GM04504 (cell line): ENCODE measurements around the gene CSF3.

ENCODE experiments used
- DNase-seq: peaks from one replicate; pipeline ENCODE4 v3.0.0-alpha.2; 2012; ENCODE audit warnings: low read depth

The CSF3 gene

DNA sequence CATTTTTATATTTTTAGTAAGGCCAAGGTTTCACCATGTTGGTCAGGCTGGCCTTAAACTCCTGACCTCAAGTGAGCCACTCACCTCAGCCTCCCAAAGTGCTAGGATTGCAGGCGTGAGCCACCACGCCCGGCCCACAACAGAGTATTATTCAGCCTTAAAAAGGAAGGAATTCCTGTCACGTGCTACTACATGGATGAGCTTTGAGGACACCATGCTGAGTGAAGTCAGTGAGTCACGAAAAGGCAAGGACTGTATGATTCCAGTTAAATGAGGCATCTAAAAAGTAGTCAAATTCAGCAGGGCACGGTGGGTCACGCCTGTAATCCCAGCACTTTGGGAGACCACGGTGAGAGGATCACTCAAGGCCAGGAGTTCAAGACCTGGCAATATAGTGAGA is 9.7 kb downstream of the CSF3 start:
- no peak for DNase-seq

DNA sequence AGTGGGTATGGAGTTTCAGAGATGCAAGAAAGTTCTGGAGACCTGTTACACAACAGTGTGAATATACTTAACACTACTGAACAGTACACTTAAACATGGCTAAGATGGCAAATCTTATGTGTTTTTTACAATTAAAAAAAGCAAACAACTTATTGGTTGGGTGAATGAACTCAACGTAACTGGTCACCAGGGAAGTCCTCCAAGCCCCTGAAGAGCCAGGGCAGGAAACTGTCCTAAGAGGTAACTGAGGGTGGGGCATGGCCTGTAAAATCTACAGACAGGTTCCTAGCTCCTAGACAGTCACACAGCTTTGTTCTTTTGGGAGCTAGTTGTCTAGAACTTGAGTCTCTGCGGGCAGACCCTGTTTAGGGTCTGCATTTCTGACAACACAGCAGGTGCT is 10.3 kb downstream of the CSF3 start:
- DNase-seq, result no peak

DNA sequence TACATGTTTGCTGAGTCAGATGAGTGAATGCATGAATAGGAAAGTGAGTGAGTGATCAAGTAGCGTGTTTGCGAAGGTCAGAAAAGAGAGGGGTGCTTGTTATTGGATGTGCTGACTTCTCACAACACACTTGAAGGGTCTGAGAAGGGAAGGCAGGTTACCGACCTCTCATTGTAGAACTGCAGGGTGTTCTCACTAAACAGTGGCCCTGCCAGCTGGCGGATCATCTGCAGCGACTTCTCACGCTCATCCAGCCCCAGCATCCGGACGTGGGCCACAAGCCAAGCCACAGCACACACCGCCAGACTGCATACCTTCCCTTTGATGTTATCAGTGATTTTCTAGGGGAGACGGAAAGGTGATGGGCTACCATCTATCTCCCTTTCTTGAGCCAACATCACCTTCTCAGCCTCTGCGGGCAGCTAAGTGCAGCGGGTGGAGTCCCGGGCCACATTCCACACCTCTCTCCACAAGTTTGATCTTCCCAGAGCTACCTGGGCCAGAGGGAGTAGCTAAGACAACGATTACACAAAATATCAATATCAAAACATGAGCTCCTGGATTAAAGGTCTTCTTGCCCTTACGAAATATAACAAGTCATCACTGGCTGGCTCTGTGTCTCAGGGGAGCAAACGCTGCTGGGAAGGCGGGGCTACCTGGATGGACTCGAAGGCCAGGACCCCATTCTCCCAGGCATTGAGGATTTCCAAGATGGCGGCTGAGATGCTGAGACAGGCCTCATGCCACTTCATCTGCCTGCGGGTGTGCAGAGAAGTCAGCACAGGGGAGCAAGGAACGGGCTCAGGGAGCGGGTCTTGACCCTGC is 11.0 kb downstream of the CSF3 start:
- no peak for DNase-seq

DNA sequence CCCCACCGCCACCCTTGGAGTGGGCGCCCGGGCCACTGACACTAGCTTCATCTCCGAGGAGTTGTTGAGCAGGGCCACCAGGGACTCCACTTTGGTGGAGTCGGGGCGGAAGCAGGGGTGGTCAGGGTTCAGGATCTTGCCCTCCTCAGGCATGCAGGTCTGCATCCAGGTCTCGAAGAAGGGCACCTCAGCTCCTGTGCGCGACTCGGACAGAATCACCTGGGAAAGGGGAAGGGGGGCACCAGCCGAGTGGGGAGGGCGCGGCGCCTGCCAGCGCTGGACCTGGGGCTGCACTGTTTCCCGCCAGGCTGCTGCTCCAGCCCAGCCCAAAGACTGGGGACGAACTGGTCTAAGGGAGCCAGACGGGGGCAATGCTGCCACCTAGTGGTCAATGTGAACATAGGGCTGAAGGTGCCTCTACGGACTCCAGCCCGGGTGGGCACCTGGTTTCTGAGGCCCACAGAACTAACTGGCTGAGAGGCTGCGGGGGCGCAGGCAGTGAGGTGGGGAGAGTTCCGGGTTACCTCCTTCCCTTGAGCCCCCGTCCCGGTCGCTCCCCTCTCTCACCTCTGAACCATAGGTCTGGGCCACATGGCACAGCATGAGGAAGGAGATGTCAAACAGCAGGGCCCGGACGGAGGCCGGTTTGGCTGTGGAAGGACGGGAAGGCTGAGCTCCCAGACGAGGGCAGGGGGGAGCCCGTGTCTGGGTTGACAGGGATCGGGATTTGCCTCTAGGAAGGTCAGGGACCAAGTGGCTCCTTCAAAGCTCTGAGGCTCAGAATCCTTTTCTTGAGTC is 11.8 kb downstream of the CSF3 start:
- no peak for DNase-seq

DNA sequence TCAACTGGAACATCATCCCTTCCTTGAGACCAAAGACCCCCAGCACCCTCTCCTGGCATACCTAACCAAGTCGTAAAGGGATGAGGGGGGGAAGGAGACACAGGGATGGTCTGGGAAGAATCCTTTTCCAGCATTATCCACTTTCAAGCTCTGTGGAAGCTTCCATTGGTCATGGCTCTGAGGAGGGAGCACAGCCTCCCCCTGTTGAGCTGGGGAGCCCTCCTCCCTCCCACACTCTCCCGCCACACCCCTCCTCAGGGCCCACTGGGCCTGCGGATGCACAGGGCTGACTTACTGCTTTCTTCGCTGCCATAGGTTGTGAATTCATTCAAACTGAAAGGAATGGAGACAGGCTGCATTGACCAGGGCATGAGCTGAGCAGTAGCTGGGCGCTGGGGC is 12.4 kb downstream of the CSF3 start:
- DNase-seq, result no peak

DNA sequence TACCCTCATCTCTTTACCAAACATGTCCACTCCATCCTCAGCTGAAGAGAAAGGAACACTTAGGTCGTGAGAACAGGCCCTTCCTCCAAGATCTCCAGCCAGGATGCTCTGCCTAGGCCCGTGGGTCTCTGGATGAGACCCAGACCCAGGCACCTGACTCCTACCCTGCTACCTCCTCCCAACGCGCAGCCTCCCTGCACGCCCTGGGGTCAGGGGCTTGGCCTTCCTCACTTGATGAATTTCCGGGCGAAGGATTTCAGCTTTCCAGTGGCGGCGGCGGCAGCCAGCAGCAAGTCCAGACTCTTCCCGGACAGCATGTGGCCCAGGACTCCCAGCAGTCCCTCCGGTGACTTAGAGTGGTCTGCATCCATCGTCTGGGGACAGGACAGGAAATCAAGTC is 13.4 kb downstream of the CSF3 start:
- DNase-seq, result no peak

DNA sequence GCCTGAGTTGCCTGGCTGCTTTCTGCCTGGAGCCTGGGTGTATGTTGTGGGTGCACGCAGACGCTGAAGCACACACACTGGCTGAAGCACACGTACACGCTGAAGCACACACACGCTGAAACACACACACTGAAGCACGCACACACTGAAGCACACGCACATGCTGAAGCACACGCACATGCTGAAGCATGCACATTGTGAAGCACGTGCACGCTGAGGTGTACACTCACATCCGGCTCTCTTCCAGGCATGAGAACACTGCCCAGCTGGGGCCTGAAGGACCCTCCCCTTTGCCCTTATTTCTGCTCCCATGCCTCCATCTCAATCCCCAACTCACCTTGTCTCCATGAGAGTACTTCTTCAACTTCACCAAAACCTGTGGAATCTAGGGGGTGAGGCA is 16.5 kb downstream of the CSF3 start:
- DNase-seq, result no peak

DNA sequence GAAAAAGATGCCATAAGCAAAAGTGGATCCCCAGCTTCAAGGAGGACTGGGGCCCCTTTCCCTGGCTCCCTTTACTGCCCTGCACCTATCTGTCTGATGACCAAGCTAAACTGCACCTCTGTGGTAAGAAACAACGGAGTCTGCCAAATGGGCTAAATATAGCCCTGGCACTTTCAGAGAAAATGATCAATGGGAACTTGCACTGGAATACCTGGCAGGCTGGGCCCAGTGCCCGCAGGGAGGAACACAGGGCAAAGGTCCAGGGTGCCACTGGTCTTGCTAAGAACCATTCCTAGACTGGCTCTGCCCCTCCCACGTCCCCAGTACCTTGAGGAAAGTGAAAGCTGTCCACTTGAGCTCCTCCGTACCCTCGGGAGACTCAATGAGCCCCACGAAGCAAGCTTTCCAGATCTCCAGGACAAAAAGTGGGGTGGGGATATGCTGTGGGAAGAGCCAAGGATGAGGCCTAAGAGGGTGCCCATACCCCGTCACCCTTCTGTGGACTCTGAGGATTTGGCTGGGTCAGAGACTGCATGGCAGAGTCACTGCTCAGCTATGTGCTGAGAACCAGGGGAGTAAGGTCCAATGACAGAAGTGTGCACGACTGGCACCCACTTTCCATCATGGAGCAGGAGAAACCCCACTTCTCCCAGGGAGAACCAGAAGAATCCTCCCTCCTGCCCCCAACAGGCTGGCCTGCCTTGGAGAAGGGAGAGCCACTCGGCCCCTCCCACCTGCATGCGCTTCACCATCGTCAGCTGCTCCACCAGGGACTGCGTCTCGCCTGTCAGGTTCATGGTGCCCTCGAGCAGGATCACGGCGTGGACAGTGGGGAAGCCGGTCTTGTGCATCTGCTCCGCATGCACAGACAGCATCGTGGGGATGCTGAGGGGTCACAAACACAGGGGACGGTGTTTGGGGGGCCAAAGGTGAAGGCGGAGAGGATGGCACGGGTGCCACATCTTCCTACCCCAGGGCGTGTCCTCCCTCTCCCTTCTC is 17.4 kb downstream of the CSF3 start:
- DNase-seq, result no peak

DNA sequence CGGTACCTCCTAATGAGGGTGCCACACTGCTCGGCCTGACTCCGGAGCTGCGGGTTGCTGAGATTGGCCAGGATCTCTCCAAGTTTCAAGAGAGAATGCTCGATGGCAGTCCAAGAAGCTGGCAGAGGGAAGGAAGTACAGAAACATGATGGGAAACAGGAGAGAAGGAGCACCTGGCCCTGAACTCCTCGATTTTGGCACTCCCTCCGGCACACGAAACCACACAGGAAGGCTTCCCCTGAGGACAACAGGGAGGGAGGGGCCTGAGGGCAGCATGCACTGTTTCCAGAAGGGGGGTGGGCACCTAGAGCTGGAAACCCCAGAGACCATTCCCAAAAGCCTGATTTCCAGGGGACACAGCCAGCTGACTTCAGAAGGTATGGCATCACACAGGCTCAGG is 18.1 kb downstream of the CSF3 start:
- no peak for DNase-seq

DNA sequence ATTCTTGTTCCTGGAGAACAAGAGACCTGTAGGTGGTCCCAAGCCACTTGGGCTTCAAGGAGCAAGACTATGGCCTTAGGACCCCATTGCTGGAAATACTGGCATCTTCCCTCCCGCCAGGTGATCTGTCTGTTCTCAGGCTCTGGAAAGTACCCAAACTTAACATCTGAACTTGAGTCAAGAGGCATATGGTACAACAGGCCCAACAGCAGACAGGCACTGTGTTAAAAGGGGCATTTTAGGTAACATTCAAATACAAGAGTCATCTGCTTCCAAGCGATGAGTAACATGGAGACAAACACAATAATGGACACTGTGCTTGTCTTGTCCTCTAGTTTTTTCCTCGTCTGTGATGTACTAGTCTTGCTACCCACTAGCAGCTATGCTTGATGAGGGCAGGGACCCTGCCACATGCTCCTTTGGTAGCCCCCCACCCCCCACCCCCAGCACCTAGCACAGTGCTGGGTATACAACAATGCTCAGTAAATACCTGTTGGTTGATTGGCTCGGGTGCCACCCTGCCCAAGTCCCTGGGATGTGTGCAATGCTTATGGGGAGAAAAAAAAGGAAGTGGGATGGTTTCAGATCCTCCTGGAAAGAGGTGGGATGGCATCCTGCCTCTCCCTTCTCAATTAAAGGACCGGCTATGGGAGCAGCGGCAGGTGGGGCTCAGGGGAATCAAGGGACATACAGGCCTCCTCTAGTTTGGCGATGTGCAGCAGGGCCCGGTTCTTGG is 19.4 kb downstream of the CSF3 start:
- DNase-seq, result no peak

DNA sequence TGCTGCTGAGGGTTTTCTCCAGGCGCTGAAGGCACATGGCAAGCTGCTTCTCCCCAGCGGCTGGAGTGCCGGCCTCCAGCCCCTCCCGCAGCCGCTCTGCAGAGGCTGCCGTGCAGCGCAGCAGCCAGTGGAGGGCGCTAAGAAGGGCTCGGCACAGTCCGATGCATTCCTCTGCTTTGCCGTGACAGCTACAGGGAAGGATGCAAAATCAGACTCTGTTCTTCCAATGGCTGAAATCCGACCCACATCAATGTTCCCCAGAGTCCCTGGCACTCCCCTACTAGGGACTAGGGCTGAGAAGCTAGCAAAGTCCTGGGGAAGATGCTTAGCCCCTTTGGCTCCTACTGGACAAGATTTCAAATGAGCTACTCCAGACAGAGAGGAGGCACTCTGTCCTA is 19.9 kb downstream of the CSF3 start:
- DNase-seq, result no peak

DNA sequence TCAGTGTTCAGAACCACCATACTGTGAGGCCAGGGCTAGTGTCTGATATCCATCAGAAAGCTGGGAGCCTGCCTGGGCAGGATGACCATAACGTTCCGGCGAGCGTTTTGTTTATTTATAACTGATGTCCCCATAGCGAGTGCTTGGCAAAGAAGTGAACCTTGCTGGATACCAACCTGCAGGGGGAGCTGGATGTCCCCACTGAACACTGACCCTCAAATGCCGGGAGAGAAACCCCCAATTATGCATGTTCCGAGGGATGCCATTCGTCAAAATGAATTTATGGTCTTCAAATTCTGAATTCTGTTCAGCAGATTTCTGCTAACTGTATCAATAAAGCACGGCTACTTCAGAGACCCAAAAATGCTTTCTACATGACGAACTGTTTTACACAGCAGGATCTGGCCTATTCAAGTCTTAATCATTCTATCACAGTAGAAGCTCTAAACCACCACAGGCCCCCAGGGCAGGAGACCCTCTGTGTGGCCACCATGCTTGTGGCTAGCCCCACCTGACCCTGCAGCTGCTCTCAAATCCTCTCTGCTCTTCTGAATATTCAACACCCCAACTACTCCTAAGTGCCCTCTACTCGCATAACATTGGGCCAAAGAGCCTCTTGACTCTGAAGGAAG is 23.8 kb downstream of the CSF3 start:
- peak; percentile 80 for DNase-seq

DNA sequence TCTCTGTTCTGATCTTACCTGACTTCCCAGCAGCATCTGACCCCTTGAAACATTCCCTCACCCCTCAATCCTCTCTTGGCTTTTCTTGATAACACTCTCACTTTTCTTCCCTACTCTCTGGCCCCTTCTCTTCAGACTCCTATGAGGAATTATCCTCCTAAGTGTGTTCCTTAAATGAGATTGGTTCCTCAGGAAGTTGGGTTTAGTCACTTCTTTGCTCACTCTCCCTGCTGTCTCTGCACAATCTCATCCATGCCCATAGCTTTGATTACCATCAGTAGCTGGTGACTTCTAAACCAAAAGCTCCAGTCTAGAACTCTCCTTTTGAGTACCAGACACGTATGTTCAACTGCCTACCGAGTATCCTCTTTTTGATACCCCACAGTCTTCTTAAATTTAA is 26.0 kb downstream of the CSF3 start:
- no peak for DNase-seq

DNA sequence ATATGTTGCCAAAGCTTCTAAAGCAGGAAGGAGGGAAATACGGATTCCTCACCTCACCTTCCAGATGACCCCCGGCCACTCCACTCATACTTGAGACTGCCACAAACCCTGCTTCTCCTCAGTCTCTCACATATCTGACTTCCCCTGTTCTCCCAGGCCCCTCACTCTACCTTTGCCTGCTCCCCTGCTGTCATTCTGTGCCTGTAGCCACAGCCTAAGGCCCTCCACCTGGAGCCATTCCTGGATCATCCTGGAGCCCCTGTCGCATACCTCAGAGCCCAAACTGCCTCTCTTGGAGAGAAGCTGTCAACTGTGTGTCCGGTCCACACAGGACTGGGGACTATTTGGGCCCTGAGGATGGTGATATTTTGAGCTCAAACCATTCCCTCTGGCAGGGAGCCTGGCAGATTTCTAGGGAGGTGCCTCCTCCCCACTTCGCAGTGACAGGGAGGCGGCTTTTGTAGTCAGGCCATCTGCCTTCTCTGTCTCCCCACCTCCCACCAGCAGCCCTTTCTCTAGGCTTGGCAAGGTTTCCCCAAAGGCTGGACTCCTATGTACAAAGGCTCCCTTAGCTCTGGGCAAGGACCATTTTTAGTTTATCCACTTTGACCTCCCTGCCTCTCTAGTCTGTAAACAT is 41.3 kb downstream of the CSF3 start:
- DNase-seq, result no peak

DNA sequence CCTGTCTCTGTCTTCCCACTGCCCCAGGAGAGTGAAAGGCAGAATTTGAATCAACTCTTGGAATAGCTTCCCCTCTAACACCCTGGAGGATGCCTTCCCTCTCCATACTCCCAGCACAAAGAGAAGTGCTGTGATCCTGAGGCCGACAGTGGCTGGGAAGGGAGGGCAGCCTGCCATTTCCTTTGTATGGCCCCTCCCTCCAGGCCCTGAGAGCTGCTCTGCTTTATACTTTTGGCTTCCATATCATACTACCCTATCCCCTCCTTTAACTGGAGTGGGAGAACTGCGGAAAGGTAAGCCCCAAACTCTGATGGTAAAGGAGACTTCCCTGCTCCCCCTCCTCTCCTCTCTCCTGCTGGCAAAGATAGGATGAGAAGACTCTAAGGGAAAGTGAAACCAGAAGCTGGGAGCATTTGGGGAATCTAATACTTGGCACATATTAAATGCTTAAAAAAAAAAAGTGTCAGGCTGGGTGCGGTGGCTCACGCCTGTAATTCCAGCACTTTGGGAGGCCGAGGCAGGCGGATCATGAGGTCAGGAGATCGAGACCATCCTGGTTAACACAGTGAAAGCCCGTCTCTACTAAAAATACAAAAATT is 43.0 kb downstream of the CSF3 start:
- DNase-seq, result no peak

DNA sequence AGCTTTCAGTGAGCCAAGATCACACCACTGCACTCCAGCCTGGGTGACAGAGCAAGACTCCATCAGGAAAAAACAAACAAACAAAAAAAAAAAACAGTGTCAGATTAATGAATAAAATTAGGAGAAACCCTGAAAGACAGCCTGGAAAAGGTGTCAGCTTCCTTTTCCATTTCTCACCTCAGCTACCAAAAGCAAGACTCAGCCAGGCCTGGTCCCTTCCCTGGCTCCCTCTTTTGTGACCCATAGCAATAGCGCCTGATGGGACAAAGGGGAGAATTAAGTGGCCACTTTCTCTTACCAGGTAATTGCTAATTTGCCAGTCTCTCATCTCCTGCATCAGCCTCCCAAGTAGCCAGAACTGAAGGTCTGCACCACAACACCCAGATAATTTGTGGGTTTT is 43.6 kb downstream of the CSF3 start:
- DNase-seq, result no peak

DNA sequence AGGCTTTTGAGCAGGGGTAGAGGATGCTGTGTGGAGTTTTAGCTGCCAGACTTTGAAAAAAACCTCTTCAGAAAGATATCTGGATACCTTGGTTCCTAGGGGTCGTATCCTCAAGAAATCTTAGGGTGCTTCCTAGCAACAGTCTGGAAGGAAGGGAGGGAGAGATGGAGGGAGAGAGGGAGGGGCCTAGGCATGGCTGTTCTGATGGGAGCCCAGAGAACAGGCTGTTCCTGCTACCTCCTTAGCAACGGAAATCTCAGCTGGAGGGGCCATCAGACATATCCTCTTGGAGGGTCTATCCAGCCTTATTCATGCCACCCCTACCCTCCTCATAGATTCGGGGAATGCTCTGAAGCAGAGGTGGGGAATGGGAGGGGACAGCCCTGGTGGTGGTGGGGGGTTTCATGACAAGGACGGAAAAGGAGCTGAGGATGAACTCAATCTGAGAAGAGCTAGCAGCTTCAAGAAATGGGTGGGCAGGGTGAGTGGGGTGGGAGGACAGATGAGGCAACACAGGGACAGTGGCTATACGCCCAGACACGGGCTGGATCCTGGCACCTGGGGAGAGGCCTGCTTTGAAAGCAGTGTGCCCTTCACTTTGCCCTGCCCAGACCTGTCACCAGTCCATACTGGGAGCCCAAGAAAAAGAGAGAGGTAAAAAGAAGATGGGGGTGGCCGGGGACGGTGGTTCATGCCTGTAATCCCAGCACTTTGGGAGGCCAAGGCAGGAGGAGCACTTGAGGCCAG is 44.7 kb downstream of the CSF3 start:
- DNase-seq, result no peak

DNA sequence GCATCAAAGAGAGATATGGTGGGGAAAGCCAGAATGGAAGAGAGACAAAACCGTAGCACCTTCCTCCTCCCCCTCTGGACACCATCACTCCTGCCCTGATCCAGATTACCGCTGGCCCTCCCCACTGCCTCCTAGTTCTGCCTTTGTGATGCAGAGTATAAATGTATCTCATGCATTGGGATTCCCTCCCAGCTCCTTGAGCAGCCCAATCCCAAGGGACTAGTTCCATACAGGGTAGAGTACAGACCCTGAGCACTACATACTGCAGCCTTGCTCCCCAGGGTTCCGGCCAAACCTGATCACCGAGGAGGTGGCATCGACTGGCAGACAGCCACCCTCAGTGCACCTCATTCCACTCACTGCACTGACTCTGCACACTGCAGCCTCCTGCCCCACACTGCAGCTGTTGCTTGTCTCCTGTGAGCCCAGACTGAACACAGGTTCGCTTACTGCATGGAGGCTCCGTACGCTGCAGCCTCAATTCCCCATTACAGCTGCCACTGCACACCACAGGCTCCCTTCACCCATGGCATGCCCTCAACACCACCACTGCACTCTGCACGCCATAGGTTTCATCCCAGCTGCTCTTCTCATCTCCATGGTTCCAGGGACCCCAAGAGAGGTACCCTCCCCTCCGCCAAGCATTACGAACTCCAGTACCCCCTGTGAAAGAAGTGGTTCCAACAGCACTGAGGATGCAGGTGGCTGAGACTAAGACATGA is 45.8 kb downstream of the CSF3 start:
- no peak for DNase-seq

DNA sequence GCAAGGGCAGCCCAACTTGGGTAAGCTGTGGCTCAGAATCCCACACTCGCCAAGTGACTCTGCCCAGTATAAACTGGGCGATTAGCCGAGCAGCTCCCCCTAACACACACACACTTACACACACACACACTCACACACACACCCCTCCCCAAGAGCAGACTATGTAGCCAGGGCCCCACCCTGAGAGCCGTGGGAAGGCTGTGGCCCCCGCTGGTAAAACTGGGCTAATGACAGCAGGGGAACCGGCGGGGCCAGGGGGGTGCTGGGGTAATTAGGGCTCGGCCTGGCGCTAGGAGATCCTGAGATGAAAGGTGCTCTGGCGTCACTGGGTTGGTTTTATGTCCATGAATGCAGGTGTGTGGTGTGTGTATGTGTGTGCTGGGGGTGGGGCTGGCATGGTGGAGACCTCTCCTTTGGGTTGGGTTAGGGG is 46.4 kb downstream of the CSF3 start:
- DNase-seq, result no peak
